Muscle of leg (tissue), 11 donors: Measurements from ENCODE around the gene NEK1. TPM values are rescaled to one million over a fixed set of nuclear protein-coding genes. Genes with fewer than 3 reads are reported as not detected.

Source experiments
- DNase-seq: peaks from one replicate; pipeline ENCODE4 v3.0.0; 2013
- H3K27ac ChIP-seq: one replicate; pipeline ENCODE4 v1.5.1; 2013; ENCODE audit warnings: mild to moderate bottlenecking, low read length, control low read depth
- H3K27me3 ChIP-seq: one replicate; pipeline ENCODE4 v1.6.1; 2013; ENCODE audit warnings: low read length; ENCODE audit not compliant: control insufficient read depth, insufficient read depth
- H3K36me3 ChIP-seq: one replicate; pipeline ENCODE4 v1.6.1; 2013; ENCODE audit warnings: low read length; ENCODE audit not compliant: control insufficient read depth, insufficient read depth
- H3K4me1 ChIP-seq: one replicate; pipeline ENCODE4 v1.6.1; 2013; ENCODE audit warnings: low read length; ENCODE audit not compliant: control insufficient read depth, insufficient read depth
- H3K4me3 ChIP-seq: one replicate; pipeline ENCODE4 v1.5.1; 2013; ENCODE audit warnings: low read length, control low read depth
- H3K9me3 ChIP-seq: replicated peaks from 2 replicates; pipeline ENCODE4 v1.6.1; 2013; ENCODE audit warnings: low read depth, low read length; ENCODE audit not compliant: control insufficient read depth
- WGBS: methylation state at CpG from one replicate; pipeline ENCODE4 v1.1.5; 2013; ENCODE audit warnings: missing lambda C conversion rate; ENCODE audit not compliant: insufficient coverage; 5-methylcytosine and 5-hydroxymethylcytosine counted together
- polyA plus RNA-seq, 8 donors: library from polyadenylated mRNA; unstranded; fragments of 120-200 nt; gene quantifications; one replicate each; pipeline versions ENCODE4 v1.2.1 to v1.2.3, GENCODE V29; 2013; ENCODE audit warnings: inconsistent platforms in 1 of 8, low replicate concordance in 1 of 8; ENCODE audit not compliant: insufficient read length in 8 of 8, insufficient read depth in 1 of 8
- total RNA-seq: library from RNA; stranded (reverse); fragments of 120-200 nt; gene quantifications from one replicate; pipeline ENCODE4 v1.2.4, GENCODE V29; 2013

NEK1 gene
- total and polyA plus RNA-seq, 9 donors: 9.6 to 14.7 (median 11.8) TPM

DNA sequence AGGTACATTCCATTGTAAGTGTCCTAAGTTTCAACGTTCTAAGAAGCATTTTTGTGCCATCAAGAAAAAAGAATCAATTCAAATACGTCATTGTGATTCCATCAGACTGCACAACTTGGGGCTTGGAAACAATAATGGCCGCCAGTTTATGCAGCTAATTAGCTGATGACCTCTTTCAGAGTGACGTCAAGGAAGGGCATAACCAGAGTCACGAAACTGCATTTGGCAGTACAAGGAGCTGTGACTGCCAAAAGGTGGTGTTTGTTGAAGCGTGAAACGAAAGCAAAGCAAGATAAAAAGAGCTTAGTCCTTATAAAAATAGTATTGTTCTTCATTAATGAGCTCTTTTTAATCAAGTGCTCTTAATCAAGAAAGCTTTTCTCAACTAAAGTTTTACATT, 260.5 kb downstream of the NEK1 start:
- H3K9me3 ChIP-seq: no peaks in the 10 kb centered on the region
- H3K27ac ChIP-seq: no peak overlapping the region
- no peak for DNase-seq
- H3K4me1 ChIP-seq: no peaks in the 10 kb centered on the region
- H3K4me3 ChIP-seq: no peak overlapping the region
- H3K27me3 ChIP-seq: no peaks in the 10 kb centered on the region
- H3K36me3 ChIP-seq: no peaks in the 10 kb centered on the region
- WGBS: 65% methylated on average over 4 of the region's 7 CpGs

DNA sequence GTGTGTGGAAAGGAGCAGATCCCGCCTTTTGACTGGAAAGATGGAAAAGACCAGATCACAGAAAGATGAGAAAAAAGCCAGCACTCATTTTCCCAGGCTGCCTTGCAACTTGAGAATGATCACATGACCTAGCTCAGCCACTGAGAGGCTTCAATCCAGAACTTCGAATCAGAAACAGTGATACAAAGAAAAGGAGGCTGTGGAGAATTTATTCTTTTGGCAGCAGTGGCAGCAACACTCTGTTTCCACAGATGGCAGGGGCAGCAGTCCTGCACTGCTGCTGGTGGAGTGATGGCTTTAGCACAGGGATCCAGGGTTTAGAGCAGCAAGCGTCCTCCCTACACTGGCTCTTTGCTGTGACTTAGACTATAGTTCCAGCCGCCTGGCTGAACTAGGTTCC, 263.8 kb downstream of the NEK1 start:
- no peaks in the 10 kb centered on the region for H3K9me3 ChIP-seq
- no peak overlapping the region for H3K4me3 ChIP-seq
- no peak overlapping the region for H3K27ac ChIP-seq
- WGBS: 90% methylated on average over 2 of the region's 4 CpGs
- no peaks in the 10 kb centered on the region for H3K36me3 ChIP-seq
- H3K4me1 ChIP-seq: peaks cover 11% of the 10 kb centered on the region
- H3K27me3 ChIP-seq: no peaks in the 10 kb centered on the region
- no peak for DNase-seq

DNA sequence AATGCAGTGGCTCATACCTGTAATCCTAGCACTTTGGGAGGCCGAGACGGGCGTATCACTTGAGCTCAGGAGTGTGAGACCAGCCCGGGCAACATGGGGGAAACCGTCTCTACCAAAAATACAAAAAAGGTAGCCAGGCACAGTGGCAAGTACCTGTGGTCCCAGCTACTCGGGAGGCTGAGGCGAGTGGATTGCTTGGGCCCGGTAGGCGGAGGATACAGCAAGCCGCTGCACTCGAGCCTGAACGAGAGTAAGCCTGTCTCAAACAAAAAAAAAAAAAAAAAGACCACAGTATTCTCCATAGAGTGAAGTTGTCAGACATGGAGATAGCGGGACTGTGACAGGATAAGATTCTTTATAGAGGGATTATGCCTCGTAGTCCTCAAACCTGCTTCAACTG, 265.5 kb downstream of the NEK1 start:
- no peaks in the 10 kb centered on the region for H3K9me3 ChIP-seq
- no peak overlapping the region for H3K4me3 ChIP-seq
- 93% methylated on average over 3 of the region's 14 CpGs for WGBS
- no peak overlapping the region for H3K27ac ChIP-seq
- no peak for DNase-seq
- H3K27me3 ChIP-seq: no peaks in the 10 kb centered on the region
- no peaks in the 10 kb centered on the region for H3K36me3 ChIP-seq
- H3K4me1 ChIP-seq: peaks cover 28% of the 10 kb centered on the region

DNA sequence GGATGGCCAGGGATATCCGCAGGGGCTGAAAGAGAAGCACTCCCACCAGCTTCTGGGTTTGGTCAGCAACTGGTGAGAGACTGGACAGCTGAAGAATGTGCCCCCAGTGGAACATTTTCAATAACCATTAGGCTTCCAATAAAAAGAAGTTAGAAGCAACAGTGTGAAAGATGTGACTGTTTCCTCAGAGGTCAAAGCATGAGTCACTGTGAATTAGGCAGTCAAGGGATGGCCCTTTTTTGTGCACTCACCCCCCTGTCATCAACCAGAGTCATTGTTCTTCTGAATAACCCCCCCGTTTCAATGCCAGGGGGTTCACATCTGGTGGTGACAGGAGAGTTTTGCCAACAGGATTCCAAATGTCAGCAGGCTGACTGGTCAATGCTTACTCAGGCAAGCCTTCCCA, 267.1 kb downstream of the NEK1 start:
- no peak overlapping the region for H3K4me3 ChIP-seq
- no peaks in the 10 kb centered on the region for H3K9me3 ChIP-seq
- no peak for DNase-seq
- H3K4me1 ChIP-seq: peaks cover 36% of the 10 kb centered on the region
- WGBS: no CpG with 5 or more reads among the region's 2 CpGs
- H3K27ac ChIP-seq: no peak overlapping the region
- H3K27me3 ChIP-seq: no peaks in the 10 kb centered on the region
- H3K36me3 ChIP-seq: no peaks in the 10 kb centered on the region

Other genes starting within 250 kb of the NEK1 start
- gene CLCN3, start 8.0 kb upstream of the NEK1 start, total RNA-seq: 22.5 TPM
- 10 to 100 TPM; 22.5 to 33.9 (median 27.5) TPM for gene CLCN3, start 8.0 kb upstream of the NEK1 start, polyA plus RNA-seq
- 24.3 TPM for gene HPF1, start 145.4 kb upstream of the NEK1 start, total RNA-seq
- gene HPF1, start 145.4 kb upstream of the NEK1 start, polyA plus RNA-seq: 10 to 100 TPM; 29.1 to 34.8 (median 30.5) TPM